HTR-8/SVneo (cell line): Measurements from ENCODE around the gene SLC4A5.

Experiments used
- DNase-seq: peaks from one replicate; pipeline ENCODE4 v3.0.0; 2011; ENCODE audit warnings: low spot score, mixed read lengths; ENCODE audit not compliant: insufficient read length
- FAIRE-seq: peaks from 2 replicates; lab custom pipeline; 2011; peaks lifted over from hg19 to GRCh38; lab: Jason Lieb, UNC

The SLC4A5 gene

GRCh38 chr2:74343316-74343715 lies at the start of gene SLC4A5:
Gene SLC4A5 (minus strand): TSS chr2:74343416. CDS start chr2:74315023, 28,393 bp downstream.
- no peak for FAIRE-seq
- DNase-seq: no peak

- DNase-seq (no peak), FAIRE-seq (no peak)
These were observed 49.2 kb upstream of the SLC4A5 start for GRCh38 chr2:74392449-74392743.

- DNase-seq: peak; percentile 88
- peak; percentile 93 for FAIRE-seq
These were observed 48.6 kb upstream of the SLC4A5 start for GRCh38 chr2:74391580-74392448.

DNA sequence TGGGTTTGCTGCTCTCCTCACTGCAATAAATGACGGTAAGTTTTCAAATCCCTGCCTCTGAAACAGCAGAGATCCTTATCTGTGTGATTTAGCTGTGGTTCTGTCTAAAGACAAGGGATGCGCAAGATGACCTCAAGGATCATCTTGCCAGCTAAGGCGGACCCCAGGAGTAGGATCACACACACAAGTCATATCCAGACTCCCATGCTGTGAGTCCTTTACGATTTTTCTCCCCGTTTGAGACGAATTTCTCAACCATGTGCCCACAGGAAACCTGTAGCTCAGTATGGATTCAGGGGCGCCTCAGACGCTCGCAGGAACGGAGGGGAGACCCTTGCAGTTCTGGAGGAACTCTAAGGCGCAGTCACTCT lies 48.0 kb upstream of the SLC4A5 start:
- DNase-seq: peak; percentile 42
- no peak for FAIRE-seq

- no peak for DNase-seq
- no peak for FAIRE-seq
These were observed 47.4 kb upstream of the SLC4A5 start for GRCh38 chr2:74390606-74391005.

DNA sequence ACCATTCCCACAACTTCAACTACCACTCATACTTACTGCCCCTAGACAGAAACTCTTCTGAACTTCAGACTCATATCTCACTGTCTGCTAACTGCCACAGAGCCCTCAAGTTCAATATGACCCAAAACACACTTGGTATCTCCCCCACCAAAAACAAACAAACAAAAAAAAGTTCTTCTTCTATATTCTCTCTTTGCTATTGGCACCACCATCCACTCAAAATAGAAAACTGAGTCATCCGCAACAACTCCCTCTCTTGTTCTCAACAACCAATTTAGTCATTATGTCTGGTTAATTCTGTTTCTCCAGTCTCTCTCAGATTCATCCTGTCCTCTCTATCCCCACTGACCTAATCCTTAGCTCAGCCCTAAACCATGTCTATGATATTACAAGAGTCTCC lies 44.1 kb upstream of the SLC4A5 start:
- DNase-seq (no peak), FAIRE-seq (no peak)

DNA sequence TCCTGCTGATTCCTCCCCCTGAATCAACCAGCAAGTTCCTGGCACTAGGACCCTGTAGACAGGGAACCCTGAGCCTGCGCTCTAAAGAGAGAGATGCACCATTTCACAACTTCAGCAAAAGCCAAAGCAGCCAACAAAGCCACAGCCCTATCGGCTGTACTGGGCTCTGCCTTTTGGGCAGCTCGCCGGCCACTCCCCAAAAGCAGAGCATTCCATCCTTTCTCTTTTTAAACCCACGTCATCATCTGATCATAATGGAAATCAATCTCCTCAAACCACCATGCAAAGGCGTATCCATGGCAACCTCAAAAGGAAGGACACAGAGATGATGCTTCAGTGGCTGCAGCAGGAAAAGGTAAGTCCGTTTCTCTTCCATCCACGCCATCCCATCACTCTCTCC lies 42.2 kb upstream of the SLC4A5 start:
- FAIRE-seq: no peak
- no peak for DNase-seq

- DNase-seq (no peak), FAIRE-seq (no peak)
These were observed 40.8 kb upstream of the SLC4A5 start for GRCh38 chr2:74384051-74384450.

DNA sequence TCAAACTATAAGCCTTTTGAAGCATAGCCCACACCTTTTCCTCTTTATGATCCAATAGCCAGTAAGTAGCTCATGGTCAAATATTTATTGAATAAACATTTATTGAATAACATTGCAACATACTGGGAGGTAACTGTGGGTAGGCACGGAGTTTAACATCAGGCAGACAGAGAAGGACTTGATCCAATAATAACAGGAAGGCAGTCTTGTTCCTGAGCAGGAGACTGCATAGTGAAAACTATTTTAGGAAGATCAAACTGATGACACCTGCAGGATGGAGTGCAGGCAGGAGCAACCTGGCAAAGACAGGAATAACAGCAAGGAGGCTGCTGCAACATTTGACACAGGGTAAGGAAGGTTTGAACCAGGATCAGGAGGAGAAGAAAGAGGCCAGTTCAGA lies 40.0 kb upstream of the SLC4A5 start:
- FAIRE-seq (no peak), DNase-seq (no peak)

DNA sequence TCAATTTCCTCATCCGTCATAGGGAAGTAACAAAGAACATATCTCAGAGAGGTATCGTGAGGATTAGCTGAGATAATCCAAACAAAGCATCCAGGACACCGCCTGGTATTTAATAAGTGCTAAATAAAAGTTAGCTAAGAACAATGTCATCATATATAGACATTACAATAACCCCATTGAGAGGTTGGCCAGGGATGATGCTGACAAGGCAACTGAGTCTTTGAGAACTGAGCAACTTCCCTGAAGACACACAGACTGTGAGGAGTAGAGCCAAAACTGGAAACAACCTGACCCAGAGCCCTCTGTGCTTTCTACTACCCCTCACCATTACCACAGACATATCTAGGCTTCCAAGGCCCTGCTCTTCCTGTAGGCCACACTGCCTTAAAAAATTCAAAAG lies 38.5 kb upstream of the SLC4A5 start:
- FAIRE-seq (no peak), DNase-seq (no peak)

- DNase-seq (peak; percentile 76), FAIRE-seq (peak; percentile 81)
These were observed 36.9 kb upstream of the SLC4A5 start, which contains the start of gene DCTN1 for GRCh38 chr2:74379851-74380789. Gene DCTN1 (minus strand): TSS chr2:74380311. CDS start chr2:74380037, 274 bp downstream.

GRCh38 chr2:74378007-74378406 lies 34.8 kb upstream of the SLC4A5 start:
- no peak for FAIRE-seq
- DNase-seq: no peak

DNA sequence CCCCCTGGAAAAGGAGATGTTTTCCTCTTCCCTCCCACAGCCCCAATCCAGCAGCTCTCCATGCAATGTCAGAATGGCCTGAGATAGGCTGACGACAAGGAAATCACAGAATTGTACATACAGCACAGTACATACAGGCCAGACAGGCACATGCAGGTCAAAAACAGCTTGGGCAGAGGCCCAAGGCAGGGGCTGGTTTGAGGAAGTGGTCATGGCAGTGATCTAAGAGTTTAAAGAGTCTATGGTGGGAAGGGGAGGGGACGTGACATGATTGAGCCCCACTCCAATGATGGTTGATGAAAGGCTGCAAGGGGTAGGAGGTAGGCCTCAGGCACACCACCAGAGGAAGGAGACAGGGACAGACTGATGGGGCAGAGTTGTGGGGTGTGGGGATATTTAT lies 32.6 kb upstream of the SLC4A5 start:
- FAIRE-seq: no peak
- DNase-seq: no peak

GRCh38 chr2:74374509-74375205 lies 31.4 kb upstream of the SLC4A5 start:
- peak; percentile 52 for FAIRE-seq
- no peak for DNase-seq

GRCh38 chr2:74373985-74374384 lies 30.8 kb upstream of the SLC4A5 start:
- FAIRE-seq (no peak), DNase-seq (no peak)

GRCh38 chr2:74373221-74373676 lies 30.0 kb upstream of the SLC4A5 start:
- FAIRE-seq (no peak), DNase-seq (no peak)

- FAIRE-seq (no peak), DNase-seq (no peak)
These were observed 29.5 kb upstream of the SLC4A5 start for GRCh38 chr2:74372674-74373073.

- no peak for FAIRE-seq
- no peak for DNase-seq
These were observed 28.2 kb upstream of the SLC4A5 start for GRCh38 chr2:74371421-74371820.

GRCh38 chr2:74369976-74370375 lies 26.8 kb upstream of the SLC4A5 start:
- no peak for FAIRE-seq

GRCh38 chr2:74368499-74368898 lies 25.3 kb upstream of the SLC4A5 start:
- no peak for FAIRE-seq
- no peak for DNase-seq

More at GRCh38 chr2:74369976-74370375, 26.8 kb upstream of the SLC4A5 start:
- no peak for DNase-seq
